Medulla oblongata (tissue), 1 donor: Measurements from ENCODE around the gene RAD51B.

Source experiments
- DNase-seq: peaks from one replicate; pipeline ENCODE4 v3.0.0-alpha.2; 2015; ENCODE audit errors: extremely low spot score

RAD51B gene

GRCh38 chr14:68506645-68507419, 687.3 kb downstream of the RAD51B start:
- no peak for DNase-seq

- peak; percentile 47 for DNase-seq
Observed at GRCh38 chr14:68507544-68508081, 688.0 kb downstream of the RAD51B start.

- DNase-seq, result no peak
Observed at GRCh38 chr14:68508581-68508980, 689.0 kb downstream of the RAD51B start.

GRCh38 chr14:68509188-68509983, 689.8 kb downstream of the RAD51B start:
- no peak for DNase-seq

DNA sequence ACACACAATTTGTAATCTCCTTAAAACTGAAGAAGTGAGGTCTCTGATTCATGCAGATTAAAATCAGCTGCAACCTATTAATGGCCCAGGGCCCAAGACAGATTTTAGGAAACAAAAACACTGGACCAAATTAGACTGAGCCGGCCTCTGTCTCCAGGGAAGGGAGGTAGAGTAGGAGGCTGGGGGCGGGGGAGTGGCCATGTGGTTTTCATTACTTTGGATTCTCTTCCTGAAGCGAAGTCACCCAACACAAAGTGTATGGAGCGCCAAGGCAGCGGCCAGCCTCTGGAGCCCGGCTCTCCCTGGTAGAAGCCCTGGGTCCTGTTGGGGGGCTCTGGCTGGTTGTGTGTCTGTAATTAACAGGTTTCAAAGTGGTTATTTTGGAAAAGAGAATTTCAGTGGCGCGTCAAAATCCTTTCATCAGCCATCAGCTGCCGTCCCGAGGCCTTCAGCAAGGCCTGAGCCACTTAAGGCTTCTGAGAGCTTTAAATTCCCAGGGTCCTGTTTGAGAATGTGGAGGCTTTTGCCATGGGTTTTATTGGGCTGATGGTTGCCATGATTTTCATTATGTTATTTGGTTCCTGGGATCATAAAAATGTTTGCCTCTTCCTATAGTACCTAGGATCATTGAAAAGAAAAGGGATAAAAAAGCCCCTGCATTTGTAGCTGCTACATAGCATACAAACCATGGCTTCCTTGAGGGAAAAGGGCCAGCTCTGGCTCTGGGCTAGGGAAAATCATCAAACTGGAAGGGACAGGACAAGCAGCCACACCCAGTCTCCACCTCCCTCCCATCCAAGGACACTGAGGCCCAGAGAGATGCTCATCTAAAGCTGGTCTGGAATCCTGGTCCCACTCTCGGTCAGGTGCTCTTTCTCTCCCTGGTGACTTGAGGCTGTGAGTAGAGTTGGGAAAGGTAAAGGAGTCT, 690.9 kb downstream of the RAD51B start:
- no peak for DNase-seq

DNA sequence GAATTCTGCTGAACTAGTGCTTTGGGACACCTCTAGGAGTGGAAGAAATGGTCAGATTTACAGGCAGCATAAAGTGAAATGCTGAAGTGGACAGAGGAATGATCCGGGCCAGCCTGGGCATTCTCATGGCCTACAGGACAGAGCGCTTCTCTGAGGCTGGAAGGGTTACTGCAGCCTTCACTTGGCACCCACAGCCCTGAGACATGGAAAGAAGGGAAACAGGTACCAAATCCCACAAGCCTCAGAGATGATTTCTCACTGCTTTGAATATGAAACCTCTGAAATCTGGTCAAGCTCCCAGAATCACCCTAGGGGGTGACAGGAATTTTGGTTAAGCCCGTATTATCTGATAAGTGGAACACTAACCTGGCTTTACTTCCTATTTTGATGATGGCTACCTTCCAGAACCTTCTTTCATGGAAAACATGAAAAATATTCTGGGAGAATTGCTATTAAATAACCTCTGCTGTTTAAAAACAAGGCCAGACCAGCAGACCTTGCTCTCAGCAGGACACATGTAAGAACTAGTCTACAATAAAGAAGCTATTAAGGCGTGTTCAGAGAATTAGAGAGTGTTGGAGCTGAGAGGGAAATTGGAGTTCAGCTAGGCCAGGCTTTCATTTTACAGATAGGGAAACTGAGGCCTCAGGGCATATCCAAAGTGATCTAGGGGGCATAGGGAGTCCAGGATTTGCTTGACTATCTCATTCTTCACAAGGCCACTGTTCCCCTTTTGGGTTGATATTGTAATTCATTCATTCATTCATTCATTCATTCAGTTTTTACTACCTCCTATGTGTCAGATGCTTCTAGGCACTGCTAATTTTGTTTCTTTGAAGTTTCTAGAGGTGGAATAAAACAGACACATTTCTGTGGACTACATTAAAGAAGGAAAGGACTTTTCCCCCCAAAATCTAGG, 691.8 kb downstream of the RAD51B start:
- no peak for DNase-seq

GRCh38 chr14:68512088-68512487, 692.5 kb downstream of the RAD51B start:
- DNase-seq, result no peak

GRCh38 chr14:68513137-68513536, 693.6 kb downstream of the RAD51B start:
- DNase-seq, result no peak

DNA sequence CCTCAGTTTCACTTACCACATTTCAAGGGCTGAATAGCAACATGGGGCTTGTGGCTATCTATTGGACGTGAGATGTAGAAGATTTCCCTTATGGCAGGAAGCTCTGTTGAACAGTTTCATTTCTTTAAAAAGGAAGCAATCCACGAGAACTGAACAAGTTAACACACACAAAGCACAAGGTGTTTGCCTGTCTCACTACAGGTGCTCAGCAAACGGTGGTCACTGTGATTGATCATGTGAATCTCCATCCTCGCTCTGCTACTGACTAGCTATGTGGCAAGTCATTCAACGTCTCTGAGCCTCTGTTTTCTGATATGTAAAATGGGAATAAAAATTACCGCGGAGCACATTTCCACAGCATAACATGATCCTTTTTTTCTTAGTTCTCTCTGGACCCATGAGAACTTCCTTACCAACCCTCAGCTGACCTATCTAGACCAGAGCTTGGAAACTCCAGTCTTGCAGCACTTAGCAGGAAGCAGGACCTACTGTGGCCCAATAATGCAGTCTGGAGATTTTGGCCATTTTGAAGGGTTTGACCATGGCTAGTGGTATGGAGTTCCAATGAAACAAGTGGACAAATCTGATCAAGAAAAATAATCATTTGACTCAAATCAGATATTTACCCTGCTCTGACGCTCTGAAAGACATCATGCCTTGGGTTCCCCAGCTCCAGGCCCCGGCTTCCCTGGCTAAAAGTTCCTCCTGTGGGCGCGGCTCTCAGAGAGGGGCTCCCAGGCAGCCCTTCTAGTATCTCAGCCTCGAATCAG, 694.4 kb downstream of the RAD51B start:
- DNase-seq, result no peak

- DNase-seq, result no peak
Observed at GRCh38 chr14:68514608-68515194, 695.1 kb downstream of the RAD51B start.

- no peak for DNase-seq
Observed at GRCh38 chr14:68516342-68516741, 696.8 kb downstream of the RAD51B start.

DNA sequence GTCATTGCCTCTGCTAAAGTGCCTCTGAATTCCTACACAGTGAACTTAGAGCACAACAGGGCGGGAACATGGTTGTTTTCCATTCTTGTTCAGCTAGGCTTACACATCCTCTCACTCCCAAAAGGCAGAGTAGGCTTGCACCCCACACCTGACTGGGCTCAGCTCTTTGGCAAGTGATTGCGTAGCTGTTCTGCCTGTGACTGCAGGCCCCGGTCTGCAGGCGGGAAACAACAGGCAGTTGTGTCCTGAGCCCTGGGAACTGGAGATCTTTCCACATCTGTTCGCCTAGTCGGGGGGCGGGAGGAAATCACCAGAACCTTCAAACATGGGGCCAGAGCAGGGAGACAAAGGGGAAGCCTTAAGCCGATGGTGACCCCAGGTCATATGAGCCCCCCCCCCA, 698.6 kb downstream of the RAD51B start:
- DNase-seq, result no peak

DNA sequence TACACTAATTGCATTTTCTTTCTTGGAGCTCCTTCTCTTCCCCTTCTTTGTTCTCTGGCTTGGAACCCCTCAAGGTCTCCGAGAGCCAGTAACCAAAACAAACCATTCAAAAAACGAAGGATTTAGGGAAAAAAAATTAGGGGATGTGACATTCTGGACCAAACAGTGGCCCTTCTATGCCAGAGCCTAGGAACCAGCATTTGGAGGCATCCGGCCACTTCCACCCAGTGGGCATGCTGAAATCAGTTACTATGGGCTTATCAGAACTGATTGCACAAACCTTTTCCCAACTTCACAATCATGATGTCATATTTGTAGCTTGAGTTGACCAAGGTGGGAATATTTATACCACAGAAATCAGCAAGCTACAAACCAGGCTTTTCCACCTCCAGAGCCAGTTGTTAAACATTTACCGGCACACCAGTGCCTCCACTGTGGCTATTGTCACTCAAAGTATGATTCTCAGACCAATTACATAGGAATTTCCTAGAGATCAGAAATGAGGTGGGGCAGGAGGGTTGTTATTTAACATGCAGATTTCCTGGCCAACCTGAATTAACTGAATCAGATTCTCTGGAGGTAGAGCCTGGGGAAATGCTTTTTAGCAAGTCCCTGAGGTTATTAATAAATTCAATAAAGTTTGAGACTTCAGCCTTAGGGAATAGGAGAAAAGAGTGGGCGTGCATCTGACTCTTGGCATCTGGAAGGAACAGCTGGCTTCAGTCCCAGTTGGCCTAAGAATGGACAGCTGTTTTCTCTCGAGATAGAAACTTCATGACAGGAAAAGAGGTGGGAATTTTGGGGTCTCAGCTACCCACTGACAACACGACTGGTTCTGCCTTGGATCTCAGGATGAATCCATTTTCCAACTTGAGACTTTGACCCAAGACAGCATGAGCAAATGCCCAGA, 699.4 kb downstream of the RAD51B start:
- no peak for DNase-seq

DNA sequence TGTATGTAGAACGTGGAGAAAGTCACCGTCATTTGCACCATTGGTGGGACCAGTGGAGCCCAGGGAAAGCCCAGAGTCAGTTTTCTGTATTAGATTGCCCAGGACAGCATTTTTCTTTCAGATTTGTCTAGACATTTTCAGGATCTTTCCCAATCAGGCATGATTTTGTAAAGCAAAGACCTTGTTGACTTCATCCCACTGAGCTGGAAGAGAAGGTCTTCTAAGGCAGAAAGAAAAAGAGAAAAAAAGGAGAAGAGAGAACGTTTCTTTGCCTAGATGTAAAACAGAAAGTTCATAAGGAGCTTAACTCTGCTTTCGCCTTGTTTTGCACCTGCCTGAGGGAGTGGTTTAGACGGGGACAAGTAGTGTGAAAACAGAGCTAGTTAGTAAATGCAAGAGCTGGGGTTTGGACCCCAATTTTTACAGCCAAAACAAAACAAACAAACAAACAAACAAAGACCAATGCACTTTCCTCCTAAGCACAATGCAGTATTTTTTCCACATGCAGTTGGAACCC, 700.1 kb downstream of the RAD51B start:
- no peak for DNase-seq

GRCh38 chr14:68520637-68521556, 701.3 kb downstream of the RAD51B start:
- no peak for DNase-seq

DNA sequence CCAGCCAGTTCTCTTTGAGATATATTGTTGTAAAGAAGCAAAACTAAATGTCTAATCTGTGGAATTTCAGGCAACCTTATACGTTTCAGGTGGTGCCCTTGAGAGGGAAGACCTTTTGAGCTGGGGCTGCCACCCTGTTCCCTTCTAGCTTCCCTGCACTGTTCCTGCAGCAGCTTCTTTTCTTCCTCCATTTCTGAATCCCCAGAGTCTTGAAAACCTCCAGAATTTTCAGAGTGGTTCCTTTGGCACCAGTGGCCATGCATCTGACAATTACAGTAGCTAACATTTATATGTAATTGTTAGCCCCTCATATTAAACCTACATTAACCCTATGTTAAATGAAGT, 702.0 kb downstream of the RAD51B start:
- no peak for DNase-seq

GRCh38 chr14:68521961-68522509, 702.5 kb downstream of the RAD51B start:
- DNase-seq, result no peak
